Measurements from ENCODE around the gene PAFAH2. TPM values are rescaled to one million over a fixed set of nuclear protein-coding genes. Genes with fewer than 3 reads are reported as not detected.

Gene PAFAH2
- polyA plus RNA-seq, 1 of the 3 experiments (the other 2 are of a cell fraction), result 10.8 TPM

- no peaks in the 10 kb centered on the region for H3K79me2 ChIP-seq (ENCODE audit: insufficient read depth)
- no peak overlapping the region for H3K27ac ChIP-seq (ENCODE audit: low read depth in 2 of 2, low read length in 1 of 2)
- 74% methylated on average over 7 of the region's 7 CpGs for WGBS (ENCODE audit: low lambda C conversion rate)
- H4K20me1 ChIP-seq (ENCODE audit: insufficient read depth), result no peaks in the 10 kb centered on the region
- H3K27me3 ChIP-seq (ENCODE audit: insufficient read depth), result no peaks in the 10 kb centered on the region
- H3K9me2 ChIP-seq, result no peaks in the 10 kb centered on the region
- TF ChIP-seq RAD21 (IDR thresholded peaks at IDR 0.05; ENCODE audit: low read length) (peak; percentile 38), NRF1 (IDR thresholded peaks at IDR 0.05; ENCODE audit: low read depth, low read length) (no peak)
- ChIA-PET CTCF (interaction anchor here (0.9 to 1.3 kb wide), 4 partner anchors 10 to 211 kb away, joined by 3 to 5 read pairs (median 4); partner anchors contain the start of gene ZNF593), POLR2A (no interaction called here)
- DNase-seq, result no peak
- peaks cover 0 to 6% of the 10 kb centered on the region in 2 experiments; a peak in 1 of 4 replicates for H3K4me1 ChIP-seq (ENCODE audit: control insufficient read depth in 1 of 2, insufficient read depth in 2 of 2, low read depth in 1 of 2, low read length in 1 of 2)
- H3K4me3 ChIP-seq (ENCODE audit: low read depth in 2 of 2, low read length in 1 of 2), result no peak overlapping the region
- H3K9me3 ChIP-seq, result no peaks in the 10 kb centered on the region
- H3F3A ChIP-seq (replicated peaks; ENCODE audit: insufficient read depth), result no peaks in the 10 kb centered on the region
- no peak overlapping the region for H3K9ac ChIP-seq
- no peak overlapping the region for H2AFZ ChIP-seq (ENCODE audit: low read depth)
- no peaks in the 10 kb centered on the region for H3K36me3 ChIP-seq (replicated peaks in 1 of 2; ENCODE audit: control insufficient read depth in 1 of 2, insufficient read depth in 2 of 2, low read length in 1 of 2)
- no peak overlapping the region for H3K4me2 ChIP-seq
Observed at GRCh38 chr1:26029864-26030481, 32.1 kb upstream of the PAFAH2 start.

GRCh38 chr1:26029054-26029863, 31.4 kb upstream of the PAFAH2 start:
- no peak for DNase-seq
- POLR2A ChIA-PET, result no interaction called here

More at GRCh38 chr1:26029054-26029863, 31.4 kb upstream of the PAFAH2 start:
- Histone ChIP-seq H3K79me2 (ENCODE audit: insufficient read depth) (no peaks in the 10 kb centered on the region), H3F3A (replicated peaks; ENCODE audit: insufficient read depth) (no peaks in the 10 kb centered on the region), H3K27ac (ENCODE audit: low read depth in 2 of 2, low read length in 1 of 2) (no peak overlapping the region), H3K4me3 (ENCODE audit: low read depth in 2 of 2, low read length in 1 of 2) (no peak overlapping the region), H3K9me3 (no peaks in the 10 kb centered on the region), H3K4me1 (ENCODE audit: control insufficient read depth in 1 of 2, insufficient read depth in 2 of 2, low read depth in 1 of 2, low read length in 1 of 2) (no peaks in the 10 kb centered on the region; a peak in 1 of 4 replicates), H3K4me2 (no peak overlapping the region), H3K27me3 (ENCODE audit: insufficient read depth) (no peaks in the 10 kb centered on the region), H3K36me3 (replicated peaks in 1 of 2; ENCODE audit: control insufficient read depth in 1 of 2, insufficient read depth in 2 of 2, low read length in 1 of 2) (no peaks in the 10 kb centered on the region), H2AFZ (ENCODE audit: low read depth) (no peak overlapping the region), H3K9ac (no peak overlapping the region), H4K20me1 (ENCODE audit: insufficient read depth) (no peaks in the 10 kb centered on the region), H3K9me2 (no peaks in the 10 kb centered on the region)
- CTCF ChIA-PET, result interaction anchor here (0.9 to 1.3 kb wide), 3 partner anchors 134 to 211 kb away, joined by 3 to 5 read pairs (median 4); partner anchors contain the start of gene ZNF593
- TF ChIP-seq FOSL2 (IDR thresholded peaks at IDR 0.05; ENCODE audit: borderline replicate concordance, low read depth) (no peak), NRF1 (IDR thresholded peaks at IDR 0.05; ENCODE audit: low read depth, low read length) (no peak), IRF3 (IDR thresholded peaks at IDR 0.05; ENCODE audit: low read depth, low read length) (no peak), TEAD4 (IDR thresholded peaks at IDR 0.05; ENCODE audit: borderline replicate concordance, insufficient read depth) (no peak), GABPA (IDR thresholded peaks at IDR 0.05; ENCODE audit: low read depth) (no peak), FOXJ3 (CRISPR knock-in tag; IDR thresholded peaks at IDR 0.05) (no peak), PBX3 (IDR thresholded peaks at IDR 0.05) (no peak), MAX (IDR thresholded peaks at IDR 0.05; ENCODE audit: low read depth) (no peak), JUND (IDR thresholded peaks at IDR 0.05) (no peak), TCF12 (IDR thresholded peaks at IDR 0.05) (no peak), RFX5 (IDR thresholded peaks at IDR 0.05; ENCODE audit: low read length) (no peak), REST (IDR thresholded peaks at IDR 0.05; ENCODE audit: low read depth, low read length) (no peak), TAF1 (IDR thresholded peaks at IDR 0.05; ENCODE audit: borderline replicate concordance, low read depth, low read length) (no peak), CHD2 (IDR thresholded peaks at IDR 0.05; ENCODE audit: low read length, partially characterized antibody) (no peak), SIN3A (IDR thresholded peaks at IDR 0.05; ENCODE audit: borderline replicate concordance, low read depth, low read length) (no peak), NFIC (IDR thresholded peaks at IDR 0.05; ENCODE audit: borderline replicate concordance) (no peak)
- WGBS (ENCODE audit: low lambda C conversion rate), result 81% methylated on average over 8 of the region's 15 CpGs

Data from SK-N-SH (cell line).